ENCODE data around the gene GPC4. TPM values are rescaled to one million over a fixed set of nuclear protein-coding genes. Genes with fewer than 3 reads are reported as not detected.
A peak's percentile ranks its signal among the peaks of the same experiment; 100 is the strongest.

GPC4 gene
- total and polyA plus RNA-seq, 9 donors: 34.1 to 107 (median 92.7) TPM

GRCh38 chrX:133413218-133413925 lies 1.9 kb downstream of the GPC4 start:
- Histone ChIP-seq H3K4me1 (ENCODE audit: control insufficient read depth, insufficient read depth, low read length) (peaks cover 14% of the 10 kb centered on the region), H3K27me3 (ENCODE audit: control insufficient read depth, insufficient read depth, low read length) (peaks cover 32% of the 10 kb centered on the region), H3K27ac (ENCODE audit: low read length) (peak overlapping the region; percentile 47), H3K4me3 (ENCODE audit: low read length) (peak overlapping the region; percentile 62), H3K9me3 (replicated peaks; ENCODE audit: control insufficient read depth, low read depth, low read length) (no peaks in the 10 kb centered on the region), H3K36me3 (ENCODE audit: control insufficient read depth, insufficient read depth, low read length) (no peaks in the 10 kb centered on the region)
- DNase-seq: peak; percentile 48
- 36% methylated on average over 35 of the region's 38 CpGs for whole genome bisulfite sequencing (ENCODE audit: insufficient coverage)

- Histone ChIP-seq H3K36me3 (ENCODE audit: control insufficient read depth, insufficient read depth, low read length) (no peaks in the 10 kb centered on the region), H3K27ac (ENCODE audit: low read length) (no peak overlapping the region), H3K27me3 (ENCODE audit: control insufficient read depth, insufficient read depth, low read length) (peaks cover 32% of the 10 kb centered on the region), H3K4me1 (ENCODE audit: control insufficient read depth, insufficient read depth, low read length) (peaks cover 14% of the 10 kb centered on the region), H3K9me3 (replicated peaks; ENCODE audit: control insufficient read depth, low read depth, low read length) (no peaks in the 10 kb centered on the region), H3K4me3 (ENCODE audit: low read length) (peak overlapping the region; percentile 62)
- WGBS (ENCODE audit: insufficient coverage): 48% methylated on average over 3 of the region's 5 CpGs
- no peak for DNase-seq
Measured at GRCh38 chrX:133412665-133413064, 2.6 kb downstream of the GPC4 start.

GRCh38 chrX:133412246-133412645 lies 3.0 kb downstream of the GPC4 start:
- Histone ChIP-seq H3K9me3 (replicated peaks; ENCODE audit: control insufficient read depth, low read depth, low read length) (no peaks in the 10 kb centered on the region), H3K36me3 (ENCODE audit: control insufficient read depth, insufficient read depth, low read length) (no peaks in the 10 kb centered on the region), H3K4me3 (ENCODE audit: low read length) (peak overlapping the region; percentile 62), H3K27ac (ENCODE audit: low read length) (no peak overlapping the region), H3K4me1 (ENCODE audit: control insufficient read depth, insufficient read depth, low read length) (peaks cover 14% of the 10 kb centered on the region), H3K27me3 (ENCODE audit: control insufficient read depth, insufficient read depth, low read length) (peaks cover 29% of the 10 kb centered on the region)
- peak; percentile 71 for DNase-seq
- 50% methylated on average over 1 of the region's 3 CpGs for WGBS (ENCODE audit: insufficient coverage)

- H3K9me3 ChIP-seq (replicated peaks; ENCODE audit: control insufficient read depth, low read depth, low read length): no peaks in the 10 kb centered on the region
- H3K4me3 ChIP-seq (ENCODE audit: low read length): no peak overlapping the region
- WGBS (ENCODE audit: insufficient coverage): no CpG with 5 or more reads among the region's 3 CpGs
Measured at GRCh38 chrX:133410550-133410949, 4.7 kb downstream of the GPC4 start.

GRCh38 chrX:133405498-133406185 lies 9.6 kb downstream of the GPC4 start:
- Histone ChIP-seq H3K9me3 (replicated peaks; ENCODE audit: control insufficient read depth, low read depth, low read length) (no peaks in the 10 kb centered on the region), H3K27ac (ENCODE audit: low read length) (peak overlapping the region; percentile 20), H3K36me3 (ENCODE audit: control insufficient read depth, insufficient read depth, low read length) (no peaks in the 10 kb centered on the region), H3K4me3 (ENCODE audit: low read length) (no peak overlapping the region), H3K4me1 (ENCODE audit: control insufficient read depth, insufficient read depth, low read length) (peaks cover 9% of the 10 kb centered on the region), H3K27me3 (ENCODE audit: control insufficient read depth, insufficient read depth, low read length) (peaks cover 8% of the 10 kb centered on the region)
- WGBS (ENCODE audit: insufficient coverage): 80% methylated on average over 4 of the region's 4 CpGs
- DNase-seq: peak; percentile 58

More at GRCh38 chrX:133410550-133410949, 4.7 kb downstream of the GPC4 start:
- peaks cover 22% of the 10 kb centered on the region for H3K27me3 ChIP-seq (ENCODE audit: control insufficient read depth, insufficient read depth, low read length)
- DNase-seq: peak; percentile 26
- H3K4me1 ChIP-seq (ENCODE audit: control insufficient read depth, insufficient read depth, low read length): peaks cover 10% of the 10 kb centered on the region
- no peaks in the 10 kb centered on the region for H3K36me3 ChIP-seq (ENCODE audit: control insufficient read depth, insufficient read depth, low read length)
- no peak overlapping the region for H3K27ac ChIP-seq (ENCODE audit: low read length)

- H3K4me1 ChIP-seq (ENCODE audit: control insufficient read depth, insufficient read depth, low read length): peaks cover 9% of the 10 kb centered on the region
- 83% methylated on average over 1 of the region's 4 CpGs for WGBS (ENCODE audit: insufficient coverage)
- H3K4me3 ChIP-seq (ENCODE audit: low read length): no peak overlapping the region
- no peaks in the 10 kb centered on the region for H3K9me3 ChIP-seq (replicated peaks; ENCODE audit: control insufficient read depth, low read depth, low read length)
- H3K27me3 ChIP-seq (ENCODE audit: control insufficient read depth, insufficient read depth, low read length): peaks cover 12% of the 10 kb centered on the region
- no peaks in the 10 kb centered on the region for H3K36me3 ChIP-seq (ENCODE audit: control insufficient read depth, insufficient read depth, low read length)
- H3K27ac ChIP-seq (ENCODE audit: low read length): no peak overlapping the region
- no peak for DNase-seq
Measured at GRCh38 chrX:133403984-133404383, 11.3 kb downstream of the GPC4 start.

GRCh38 chrX:133402830-133403625 lies 12.3 kb downstream of the GPC4 start:
- H3K27ac ChIP-seq (ENCODE audit: low read length): no peak overlapping the region
- H3K4me3 ChIP-seq (ENCODE audit: low read length): no peak overlapping the region
- H3K27me3 ChIP-seq (ENCODE audit: control insufficient read depth, insufficient read depth, low read length): peaks cover 18% of the 10 kb centered on the region
- no peak for DNase-seq
- no peaks in the 10 kb centered on the region for H3K9me3 ChIP-seq (replicated peaks; ENCODE audit: control insufficient read depth, low read depth, low read length)
- H3K4me1 ChIP-seq (ENCODE audit: control insufficient read depth, insufficient read depth, low read length): peaks cover 9% of the 10 kb centered on the region
- WGBS (ENCODE audit: insufficient coverage): 60% methylated on average over 1 of the region's 10 CpGs
- no peaks in the 10 kb centered on the region for H3K36me3 ChIP-seq (ENCODE audit: control insufficient read depth, insufficient read depth, low read length)

GRCh38 chrX:133402042-133402453 lies 13.2 kb downstream of the GPC4 start:
- DNase-seq: peak; percentile 37
- no peak overlapping the region for H3K4me3 ChIP-seq (ENCODE audit: low read length)
- peaks cover 18% of the 10 kb centered on the region for H3K27me3 ChIP-seq (ENCODE audit: control insufficient read depth, insufficient read depth, low read length)
- no peak overlapping the region for H3K27ac ChIP-seq (ENCODE audit: low read length)
- no CpG with 5 or more reads among the region's 2 CpGs for WGBS (ENCODE audit: insufficient coverage)
- H3K9me3 ChIP-seq (replicated peaks; ENCODE audit: control insufficient read depth, low read depth, low read length): no peaks in the 10 kb centered on the region
- H3K4me1 ChIP-seq (ENCODE audit: control insufficient read depth, insufficient read depth, low read length): peaks cover 9% of the 10 kb centered on the region
- no peaks in the 10 kb centered on the region for H3K36me3 ChIP-seq (ENCODE audit: control insufficient read depth, insufficient read depth, low read length)

GRCh38 chrX:133401536-133401935 lies 13.8 kb downstream of the GPC4 start:
- Histone ChIP-seq H3K27me3 (ENCODE audit: control insufficient read depth, insufficient read depth, low read length) (peaks cover 17% of the 10 kb centered on the region), H3K27ac (ENCODE audit: low read length) (no peak overlapping the region), H3K4me3 (ENCODE audit: low read length) (no peak overlapping the region), H3K36me3 (ENCODE audit: control insufficient read depth, insufficient read depth, low read length) (no peaks in the 10 kb centered on the region), H3K9me3 (replicated peaks; ENCODE audit: control insufficient read depth, low read depth, low read length) (no peaks in the 10 kb centered on the region), H3K4me1 (ENCODE audit: control insufficient read depth, insufficient read depth, low read length) (peaks cover 9% of the 10 kb centered on the region)
- no peak for DNase-seq
- WGBS (ENCODE audit: insufficient coverage): no CpG with 5 or more reads among the region's 1 CpG

GRCh38 chrX:133399411-133399810 lies 15.9 kb downstream of the GPC4 start:
- H3K27me3 ChIP-seq (ENCODE audit: control insufficient read depth, insufficient read depth, low read length): peaks cover 14% of the 10 kb centered on the region
- DNase-seq: no peak
- no peak overlapping the region for H3K27ac ChIP-seq (ENCODE audit: low read length)
- no peak overlapping the region for H3K4me3 ChIP-seq (ENCODE audit: low read length)
- H3K36me3 ChIP-seq (ENCODE audit: control insufficient read depth, insufficient read depth, low read length): no peaks in the 10 kb centered on the region
- no peaks in the 10 kb centered on the region for H3K9me3 ChIP-seq (replicated peaks; ENCODE audit: control insufficient read depth, low read depth, low read length)
- H3K4me1 ChIP-seq (ENCODE audit: control insufficient read depth, insufficient read depth, low read length): peaks cover 5% of the 10 kb centered on the region
- WGBS (ENCODE audit: insufficient coverage): 81% methylated on average over 3 of the region's 3 CpGs
